Superior temporal gyrus (tissue), 1 donor: ENCODE measurements around the gene MRPL55.

ENCODE experiments used
- DNase-seq: peaks from one replicate; pipeline ENCODE4 v3.0.0-alpha.2; 2016; ENCODE audit errors: extremely low spot score

The MRPL55 gene

GRCh38 chr1:228109073-228109961 is at the start of gene MRPL55:
MRPL55 (minus strand) TSS chr1:228109299; CDS start chr1:228108260, 1,039 bp downstream.
- peak; percentile 99 for DNase-seq

GRCh38 chr1:228158151-228159007 is 49.3 kb upstream of the MRPL55 start:
- DNase-seq = no peak

- DNase-seq = no peak
Observed at GRCh38 chr1:228157729-228158126, 48.6 kb upstream of the MRPL55 start.

- DNase-seq = no peak
Observed at GRCh38 chr1:228156941-228157728, 48.0 kb upstream of the MRPL55 start.

GRCh38 chr1:228156515-228156881 is 47.4 kb upstream of the MRPL55 start:
- no peak for DNase-seq

GRCh38 chr1:228155596-228156514 is 46.8 kb upstream of the MRPL55 start:
- DNase-seq = no peak

GRCh38 chr1:228154670-228155571 is 45.8 kb upstream of the MRPL55 start:
- no peak for DNase-seq

- DNase-seq = no peak
Observed at GRCh38 chr1:228154021-228154669, 45.0 kb upstream of the MRPL55 start.

GRCh38 chr1:228152918-228153258 is 43.8 kb upstream of the MRPL55 start:
- DNase-seq = no peak

- no peak for DNase-seq
Observed at GRCh38 chr1:228152097-228152917, 43.2 kb upstream of the MRPL55 start.

GRCh38 chr1:228151180-228151925 is 42.3 kb upstream of the MRPL55 start:
- DNase-seq = no peak

GRCh38 chr1:228150461-228151179 is 41.5 kb upstream of the MRPL55 start:
- DNase-seq = peak; percentile 76

GRCh38 chr1:228150120-228150460 is 41.0 kb upstream of the MRPL55 start:
- no peak for DNase-seq

GRCh38 chr1:228149406-228150119 is 40.5 kb upstream of the MRPL55 start, which contains the start of gene GJC2:
GJC2 (plus strand) TSS chr1:228149930; CDS start chr1:228157759, 7,829 bp downstream.
- peak; percentile 67 for DNase-seq

- DNase-seq = no peak
Observed at GRCh38 chr1:228148935-228149405, 39.9 kb upstream of the MRPL55 start.

GRCh38 chr1:228148196-228148861 is 39.2 kb upstream of the MRPL55 start:
- DNase-seq = no peak
